K562 (cell line): ENCODE data around the gene ATAD3C. TPM values are rescaled to one million over a fixed set of nuclear protein-coding genes. Genes with fewer than 3 reads are reported as not detected.
A peak's percentile ranks its signal among the peaks of the same experiment; 100 is the strongest.

Experiments
- ATF4 ChIP-seq: fragments of 450-650 bp; formaldehyde crosslinking; IDR thresholded peaks from 2 replicates; pipeline ENCODE4 v1.4.0; 2022; ENCODE audit warnings: mild to moderate bottlenecking, moderate library complexity
- BRD9 ChIP-seq: fragments of 450-650 bp; IDR thresholded peaks from 2 replicates; pipeline ENCODE4 v1.6.1; 2018; ENCODE audit warnings: low read depth; ENCODE audit not compliant: partially characterized antibody
- CBX1 ChIP-seq: sonication (generic); IDR thresholded peaks from 2 replicates; pipeline ENCODE4 v1.6.1; 2016; ENCODE audit warnings: antibody characterized with exemption, low read depth, mild to moderate bottlenecking
- CTBP1 ChIP-seq: fragments of 450-650 bp; IDR thresholded peaks from 2 replicates; pipeline ENCODE4 v1.6.1; 2016; ENCODE audit warnings: borderline replicate concordance
- FOXA3 ChIP-seq, 2 experiments: fragments of 450-650 bp in 1 of 2; sonication (generic) in 1 of 2; formaldehyde crosslinking; IDR thresholded peaks in 1 of 2; conservative IDR thresholded peaks in 1 of 2; 2 replicates each; pipeline versions ENCODE4 v1.4.0 to v1.8.0; 2020 to 2022; ENCODE audit warnings: mild to moderate bottlenecking in 2 of 2, missing genetic modification reagents in 1 of 2
- GTF2F1 ChIP-seq: IDR thresholded peaks from 2 replicates; pipeline ENCODE4 v1.6.1; 2011; ENCODE audit warnings: low read depth, low read length, improper control_type of control experiment
- MECOM ChIP-seq: fragments of 250-450 bp; sonication (Bioruptor Pico); IDR thresholded peaks from 2 replicates; pipeline ENCODE4 v1.8.0; 2022; ENCODE audit warnings: inconsistent platforms
- MIER1 ChIP-seq: fragments of 450-650 bp; IDR thresholded peaks from 2 replicates; pipeline ENCODE4 v1.6.1; 2016; ENCODE audit warnings: antibody characterized with exemption, mild to moderate bottlenecking, low read depth
- NEUROD1 ChIP-seq: fragments of 150-350 bp; IDR thresholded peaks from 2 replicates; pipeline ENCODE4 v1.6.1; 2014; ENCODE audit warnings: borderline replicate concordance, low read length, low read depth; ENCODE audit not compliant: partially characterized antibody
- PYGO2 ChIP-seq: fragments of 450-650 bp; IDR thresholded peaks from 2 replicates; pipeline ENCODE4 v1.6.1; 2016; ENCODE audit warnings: mild to moderate bottlenecking, missing genetic modification characterization, moderate library complexity, missing compliant biosample characterization
- SPI1 ChIP-seq: IDR thresholded peaks from 2 replicates; pipeline ENCODE4 v1.6.1; 2011; ENCODE audit warnings: low read depth, low read length, control low read depth, borderline replicate concordance
- TRIM24 ChIP-seq, 2 experiments: fragments of 450-650 bp; IDR thresholded peaks; 2 replicates each; pipeline ENCODE4 v1.6.1; 2016
- ZBTB1 ChIP-seq: sonication (generic); formaldehyde crosslinking; IDR thresholded peaks from 2 replicates; pipeline ENCODE4 v1.8.1; 2023; ENCODE audit warnings: missing genetic modification reagents, low read depth, mild to moderate bottlenecking, borderline replicate concordance
- ZBTB7A ChIP-seq: IDR thresholded peaks from 2 replicates; pipeline ENCODE4 v1.6.1; 2011; ENCODE audit warnings: low read depth, mild to moderate bottlenecking, low read length, moderate library complexity, borderline replicate concordance; ENCODE audit not compliant: control insufficient read depth
- ZNF121 ChIP-seq: sonication (generic); formaldehyde crosslinking; conservative IDR thresholded peaks from 2 replicates; pipeline ENCODE4 v1.8.0; 2022; ENCODE audit warnings: missing genetic modification reagents
- polyA plus RNA-seq, 8 experiments: library from polyadenylated mRNA; depleted of rRNA in 4 of 8; stranded (reverse) in 5 of 8; unstranded in 3 of 8; fragments of >200 nt; fragmentation: Nextera tagmentation in 2 of 8; fragmentation: Illumina TruSeq in 1 of 8; extraction: Ambion mirVana in 2 of 8; extraction: Trizol in 1 of 8; gene quantifications; 2 replicates each; pipeline versions ENCODE4 v1.2.1 to v1.2.3, GENCODE V29; 2011 to 2014; ENCODE audit warnings: inconsistent platforms in 1 of 8, missing spikeins in 1 of 8
- total RNA-seq, 7 experiments: library from RNA; depleted of rRNA in 6 of 7; stranded (reverse); fragments of >200 nt in 6 of 7; fragmentation: Illumina TruSeq in 2 of 7; extraction: Trizol in 2 of 7; gene quantifications; 2 replicates each; pipeline versions ENCODE4 v1.2.1 to v1.2.3, GENCODE V29; 2011 to 2021; ENCODE audit warnings: low replicate concordance in 1 of 7

The ATAD3C gene
- total and polyA plus RNA-seq, 9 of the 15 experiments (the other 6 are each of a cell fraction or from before 2014, with no cell fraction given): 0.03 to 0.18 TPM; not detected in 7

- TF ChIP-seq FOXA3 (CRISPR knock-in tag; conservative IDR thresholded peaks at IDR 0.05 in 1 of 2, IDR thresholded peaks at IDR 0.05 in 1 of 2): peak; percentile 89 to 92; a peak in 3 of 4 replicates
- TF ChIP-seq TRIM24 (IDR thresholded peaks at IDR 0.05): no peak
- no peak for TF ChIP-seq NEUROD1
- TF ChIP-seq GTF2F1: no peak
- no peak for TF ChIP-seq ATF4
- no peak for TF ChIP-seq PYGO2 (tag)
- 0 out of 2 replicates have a peak, but pooled peaks have one; percentile 14 for TF ChIP-seq CTBP1
- TF ChIP-seq ZNF121 (CRISPR knock-in tag): peak; percentile 98
- no peak for TF ChIP-seq ZBTB1 (CRISPR knock-in tag)
- TF ChIP-seq CBX1: no peak
- TF ChIP-seq MIER1: no peak
- TF ChIP-seq ZBTB7A: peak; percentile 54
- TF ChIP-seq SPI1: peak; percentile 37; the same call in 1 of the 2 replicates
- TF ChIP-seq MECOM (CRISPR knock-in tag): no peak
- no peak for TF ChIP-seq BRD9
Measured at GRCh38 chr1:1429671-1430073, 19.8 kb upstream of the ATAD3C start (continued).
